ENCODE data around the gene GABRG2.

The GABRG2 gene

DNA sequence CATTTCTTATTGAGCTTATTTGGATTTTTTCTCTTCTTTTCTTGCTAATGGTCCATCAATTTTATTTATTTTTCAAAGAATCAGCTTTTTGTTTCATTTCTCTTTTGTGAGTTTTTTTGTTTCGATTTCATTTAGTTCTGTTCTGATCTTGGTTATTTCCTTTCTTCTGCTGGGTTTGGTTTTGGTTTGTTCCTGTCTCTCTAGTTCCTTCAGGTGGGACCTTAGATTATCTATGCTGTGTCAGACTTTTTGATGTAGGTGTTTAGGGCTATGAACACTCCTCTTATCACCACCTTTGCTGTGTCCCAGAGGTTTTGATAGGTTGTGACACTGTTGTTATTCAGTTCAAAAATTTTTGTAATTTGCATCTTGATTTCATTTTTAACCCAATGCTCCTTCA is 119.8 kb downstream of the GABRG2 start:
- DNase-seq (ENCODE audit: extremely low read depth in 1 of 2, low read depth in 1 of 2) = no peak

DNA sequence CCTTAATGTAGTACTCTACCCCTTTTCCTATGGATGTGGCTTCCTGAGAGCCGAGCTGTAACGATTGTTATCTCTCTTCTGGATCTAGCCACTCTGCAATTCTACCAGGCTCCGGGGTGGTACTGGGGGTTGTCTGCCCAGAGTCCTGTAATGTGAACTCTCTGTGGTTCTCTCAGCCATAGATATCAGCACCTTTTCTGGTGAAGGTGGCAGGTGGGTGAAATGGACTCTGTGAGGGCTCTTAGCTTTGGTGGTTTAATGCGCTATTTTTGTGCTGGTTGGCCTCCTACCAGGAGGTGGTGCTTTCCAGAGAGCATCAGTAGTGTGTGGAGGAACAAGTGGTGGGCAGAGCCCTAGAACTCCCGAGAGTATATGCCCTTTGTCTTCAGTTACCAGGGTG is 122.1 kb downstream of the GABRG2 start:
- no peak for DNase-seq (ENCODE audit: extremely low read depth in 1 of 2, low read depth in 1 of 2)

DNA sequence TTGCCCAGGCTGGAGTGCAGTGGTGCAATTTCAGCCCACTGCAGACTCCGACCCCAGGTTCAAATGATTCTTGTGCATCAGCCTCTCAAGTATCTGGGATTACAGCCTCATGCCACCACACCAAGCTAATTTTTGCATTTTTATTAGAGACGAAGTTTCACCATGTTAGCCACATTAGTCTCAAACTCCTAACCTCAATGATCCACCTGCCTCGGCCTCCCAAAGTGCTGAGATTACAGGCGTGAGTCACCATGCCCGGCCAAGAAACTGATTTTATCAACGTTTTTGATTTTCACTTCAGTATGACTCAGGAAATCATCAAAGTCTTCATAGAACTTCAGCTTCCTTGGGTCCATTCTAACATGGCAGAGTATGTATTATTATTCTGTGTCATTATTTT is 125.4 kb downstream of the GABRG2 start:
- DNase-seq (ENCODE audit: extremely low read depth in 1 of 2, low read depth in 1 of 2) = no peak

- no peak for DNase-seq (ENCODE audit: extremely low read depth in 1 of 2, low read depth in 1 of 2)
Observed at GRCh38 chr5:162196351-162196750, 128.8 kb downstream of the GABRG2 start.

DNA sequence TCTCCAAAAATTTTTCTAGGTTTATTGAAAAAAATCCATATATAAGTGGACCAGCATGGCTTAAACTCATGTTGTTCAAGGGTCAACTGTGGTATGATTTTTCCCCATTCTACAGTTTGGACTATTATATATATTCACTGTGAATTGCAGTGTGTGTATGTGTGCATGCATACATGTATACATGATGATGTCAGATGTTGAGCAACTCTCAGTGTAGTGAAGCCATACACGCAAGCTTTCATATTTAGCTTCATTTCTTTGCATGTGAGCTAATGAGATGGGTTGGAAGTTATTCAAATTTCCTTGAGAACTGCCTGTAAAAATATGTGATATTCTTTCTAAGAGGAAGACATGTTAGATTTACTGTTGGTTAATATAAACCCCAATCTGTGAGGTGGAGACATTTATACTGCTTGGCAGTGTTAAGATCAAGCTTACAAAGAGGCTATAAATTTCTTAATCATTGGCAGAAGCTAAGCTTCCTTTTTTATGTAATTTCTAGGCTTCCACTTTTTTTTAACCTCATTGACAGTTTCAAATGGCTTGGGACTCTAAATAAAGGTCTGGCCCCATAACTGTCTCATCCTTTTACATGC is 134.8 kb downstream of the GABRG2 start:
- DNase-seq (ENCODE audit: extremely low read depth in 1 of 2, low read depth in 1 of 2) = no peak

Measured in stimulated activated CD8-positive, alpha-beta memory T cell treated with anti-CD3 and anti-CD28 coated beads, Interleukin-7, amount 100 ng/mL, for 48 hours (primary cell).